ENCODE results near the gene AKAP7. TPM values are rescaled to one million over a fixed set of nuclear protein-coding genes. Genes with fewer than 3 reads are reported as not detected.

The AKAP7 gene
- polyA plus RNA-seq, 2 of the 4 experiments (the other 2 are of a cell fraction): 2.5 to 3.7 TPM

DNA sequence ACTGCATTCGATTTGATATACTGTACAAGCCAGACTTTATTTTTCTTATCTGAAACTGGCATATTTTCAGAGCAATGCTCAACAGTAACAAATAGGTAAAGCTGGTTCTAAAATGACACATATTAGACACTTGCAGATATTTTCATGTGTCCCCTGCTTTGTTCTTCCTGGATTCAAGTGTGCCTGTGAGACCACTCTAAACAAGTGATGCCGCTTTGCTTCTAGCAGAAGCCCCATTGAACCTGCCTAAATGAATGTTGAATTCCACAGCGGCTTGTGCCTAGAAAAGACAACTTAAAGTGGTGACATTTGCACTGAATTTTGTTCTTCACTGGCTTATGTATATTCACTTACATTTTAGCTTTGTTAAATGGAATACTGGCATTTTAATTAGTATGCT lies 115.7 kb downstream of the AKAP7 start (continued):
- no peak for TF ChIP-seq PHF8 (IDR thresholded peaks at IDR 0.05; ENCODE audit: borderline replicate concordance, low read depth)
- TF ChIP-seq SREBF2 (IDR thresholded peaks at IDR 0.05): no peak
- TF ChIP-seq RAD21 (conservative IDR thresholded peaks at IDR 0.05 in 1 of 2, IDR thresholded peaks at IDR 0.05 in 1 of 2): no peak
- TF ChIP-seq HOXB13 (CRISPR knock-in tag; IDR thresholded peaks at IDR 0.05; ENCODE audit: low read depth): no peak
- TF ChIP-seq RNF2 (IDR thresholded peaks at IDR 0.05; ENCODE audit: borderline replicate concordance, low read depth): no peak

GRCh38 chr6:131251590-131252199 lies 116.4 kb downstream of the AKAP7 start:
- DNase-seq (ENCODE audit: low read depth in 1 of 2, low spot score in 1 of 2) (no peak), FAIRE-seq (no peak), ATAC-seq (no peak)
- CTCF ChIA-PET: interaction anchor here (0.7 kb wide), 1 partner anchor 47 kb away, joined by 3 read pairs; no protein-coding TSS in a partner anchor
- H3K9me3 ChIP-seq: no peaks in the 10 kb centered on the region
- no peak overlapping the region for H3K27ac ChIP-seq
- no peak overlapping the region for H3K4me2 ChIP-seq
- WGBS (ENCODE audit: missing lambda C conversion rate): 84% methylated on average over 3 of the region's 3 CpGs
- TF ChIP-seq CHD2 (IDR thresholded peaks at IDR 0.05; ENCODE audit: low read length, partially characterized antibody) (no peak), CHD4 (IDR thresholded peaks at IDR 0.05; ENCODE audit: borderline replicate concordance) (no peak), RAD21 (conservative IDR thresholded peaks at IDR 0.05 in 1 of 2, IDR thresholded peaks at IDR 0.05 in 1 of 2) (no peak), CEBPB (IDR thresholded peaks at IDR 0.05) (no peak), FOXS1 (CRISPR knock-in tag; IDR thresholded peaks at IDR 0.05) (no peak), RNF2 (IDR thresholded peaks at IDR 0.05; ENCODE audit: borderline replicate concordance, low read depth) (no peak), E2F6 (IDR thresholded peaks at IDR 0.05; ENCODE audit: borderline replicate concordance, low read depth) (no peak), RFX5 (IDR thresholded peaks at IDR 0.05) (no peak), HDAC2 (IDR thresholded peaks at IDR 0.05) (no peak), KDM5A (IDR thresholded peaks at IDR 0.05) (no peak), RARB (CRISPR knock-in tag; IDR thresholded peaks at IDR 0.05) (no peak), TP53 (CRISPR knock-in tag; IDR thresholded peaks at IDR 0.05) (no peak)
- TF ChIP-seq, protein P1, sequence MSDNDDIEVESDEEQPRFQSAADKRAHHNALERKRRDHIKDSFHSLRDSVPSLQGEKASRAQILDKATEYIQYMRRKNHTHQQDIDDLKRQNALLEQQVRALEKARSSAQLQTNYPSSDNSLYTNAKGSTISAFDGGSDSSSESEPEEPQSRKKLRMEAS (IDR thresholded peaks at IDR 0.05): no peak
- TF ChIP-seq, protein P2, sequence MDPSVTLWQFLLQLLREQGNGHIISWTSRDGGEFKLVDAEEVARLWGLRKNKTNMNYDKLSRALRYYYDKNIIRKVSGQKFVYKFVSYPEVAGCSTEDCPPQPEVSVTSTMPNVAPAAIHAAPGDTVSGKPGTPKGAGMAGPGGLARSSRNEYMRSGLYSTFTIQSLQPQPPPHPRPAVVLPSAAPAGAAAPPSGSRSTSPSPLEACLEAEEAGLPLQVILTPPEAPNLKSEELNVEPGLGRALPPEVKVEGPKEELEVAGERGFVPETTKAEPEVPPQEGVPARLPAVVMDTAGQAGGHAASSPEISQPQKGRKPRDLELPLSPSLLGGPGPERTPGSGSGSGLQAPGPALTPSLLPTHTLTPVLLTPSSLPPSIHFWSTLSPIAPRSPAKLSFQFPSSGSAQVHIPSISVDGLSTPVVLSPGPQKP (IDR thresholded peaks at IDR 0.05; ENCODE audit: low read depth, low read length): no peak
- H3K4me3 ChIP-seq: no peak overlapping the region
- POLR2A ChIA-PET: no interaction called here
- no peaks in the 10 kb centered on the region for H3K4me1 ChIP-seq

DNA sequence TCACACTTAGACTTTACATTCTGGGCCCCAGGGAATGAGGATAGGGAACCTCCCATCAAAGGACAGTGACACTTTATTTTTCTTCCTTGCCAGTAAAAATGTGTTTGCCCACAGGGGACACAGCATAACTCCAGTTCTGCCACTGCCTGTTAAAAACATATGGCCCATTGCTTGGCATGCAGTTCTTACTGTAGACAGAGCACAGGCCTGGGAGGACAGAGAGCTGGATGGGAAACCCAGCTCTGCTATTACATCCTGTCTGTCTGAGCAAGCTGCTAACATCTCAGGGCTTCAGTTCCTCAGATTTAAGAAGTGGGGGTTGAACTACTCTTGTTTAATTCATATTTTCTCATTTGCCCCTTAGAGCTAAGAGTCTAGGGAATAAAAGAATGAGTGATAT lies 120.2 kb downstream of the AKAP7 start:
- ChIA-PET POLR2A (no interaction called here), CTCF (no interaction called here)
- Histone ChIP-seq H3K4me1 (peaks cover 18% of the 10 kb centered on the region), H3K27ac (no peak overlapping the region), H3K9me3 (no peaks in the 10 kb centered on the region), H3K4me2 (no peak overlapping the region), H3K4me3 (no peak overlapping the region)
- no peak for DNase-seq (ENCODE audit: low read depth in 1 of 2, low spot score in 1 of 2)
- no peak for ATAC-seq
- no peak for FAIRE-seq
- TF ChIP-seq RAD21 (conservative IDR thresholded peaks at IDR 0.05 in 1 of 2, IDR thresholded peaks at IDR 0.05 in 1 of 2): no peak
- no peak for TF ChIP-seq HOXB5 (CRISPR knock-in tag; IDR thresholded peaks at IDR 0.05)
- no peak for TF ChIP-seq CHD4 (IDR thresholded peaks at IDR 0.05; ENCODE audit: borderline replicate concordance)
- TF ChIP-seq ZFP36 (IDR thresholded peaks at IDR 0.05; ENCODE audit: borderline replicate concordance, partially characterized antibody): no peak
- no peak for TF ChIP-seq RARB (CRISPR knock-in tag; IDR thresholded peaks at IDR 0.05)
- no peak for TF ChIP-seq HOXB13 (CRISPR knock-in tag; IDR thresholded peaks at IDR 0.05; ENCODE audit: low read depth)
- TF ChIP-seq FOXS1 (CRISPR knock-in tag; IDR thresholded peaks at IDR 0.05): no peak
- no peak for TF ChIP-seq ZSCAN20 (CRISPR knock-in tag; IDR thresholded peaks at IDR 0.05)
- no peak for TF ChIP-seq HEYL (CRISPR knock-in tag; IDR thresholded peaks at IDR 0.05)
- no peak for TF ChIP-seq EP300 (IDR thresholded peaks at IDR 0.05)
- TF ChIP-seq, protein P3, sequence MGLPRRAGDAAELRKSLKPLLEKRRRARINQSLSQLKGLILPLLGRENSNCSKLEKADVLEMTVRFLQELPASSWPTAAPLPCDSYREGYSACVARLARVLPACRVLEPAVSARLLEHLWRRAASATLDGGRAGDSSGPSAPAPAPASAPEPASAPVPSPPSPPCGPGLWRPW (IDR thresholded peaks at IDR 0.05): no peak
